ENCODE data around the gene PRPF40A. TPM values are rescaled to one million over a fixed set of nuclear protein-coding genes. Genes with fewer than 3 reads are reported as not detected.

The PRPF40A gene
- total and polyA plus RNA-seq, 2 donors = 34.3 to 164 TPM

DNA sequence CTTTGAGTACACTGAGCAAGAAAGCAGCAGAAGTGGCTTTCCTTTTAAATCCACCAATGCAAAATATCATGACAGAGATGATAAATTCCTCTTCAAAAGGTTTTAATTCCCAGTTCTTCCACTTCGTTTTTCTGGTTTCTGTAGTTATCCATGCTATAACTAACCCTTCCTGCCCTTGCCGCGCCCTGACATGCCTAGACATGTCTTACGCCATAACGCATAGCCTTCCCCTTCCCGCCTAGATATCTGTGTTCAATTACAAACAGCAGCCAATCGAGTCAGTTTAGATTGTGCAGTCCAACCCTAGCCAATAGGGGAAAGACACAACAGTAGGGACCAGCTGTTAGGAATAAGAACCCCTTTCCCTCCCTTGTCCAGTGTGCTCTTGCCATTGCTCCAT is 16.1 kb downstream of the PRPF40A start:
- Histone ChIP-seq H3K27ac (ENCODE audit: low read depth) (no peak overlapping the region), H3K4me1 (ENCODE audit: insufficient read depth) (no peaks in the 10 kb centered on the region), H3K4me3 (ENCODE audit: low read depth, low read length) (no peak overlapping the region), H3K36me3 (ENCODE audit: insufficient read depth) (peaks cover 3% of the 10 kb centered on the region)
- no peak for DNase-seq (ENCODE audit: extremely low spot score)
- 96% methylated on average over 7 of the region's 7 CpGs for WGBS

- WGBS = 78% methylated on average over 1 of the region's 1 CpG
Observed at GRCh38 chr2:152696476-152696875, 20.8 kb downstream of the PRPF40A start.

GRCh38 chr2:152695763-152696162 is 21.5 kb downstream of the PRPF40A start:
- Histone ChIP-seq H3K36me3 (ENCODE audit: insufficient read depth) (no peaks in the 10 kb centered on the region), H3K4me3 (ENCODE audit: low read depth, low read length) (no peak overlapping the region), H3K27ac (ENCODE audit: low read depth) (no peak overlapping the region), H3K4me1 (ENCODE audit: insufficient read depth) (no peaks in the 10 kb centered on the region)
- 98% methylated on average over 3 of the region's 3 CpGs for WGBS
- DNase-seq (ENCODE audit: extremely low spot score) = no peak

More at GRCh38 chr2:152696476-152696875, 20.8 kb downstream of the PRPF40A start:
- DNase-seq (ENCODE audit: extremely low spot score) = no peak
- Histone ChIP-seq H3K36me3 (ENCODE audit: insufficient read depth) (no peaks in the 10 kb centered on the region), H3K4me3 (ENCODE audit: low read depth, low read length) (no peak overlapping the region), H3K4me1 (ENCODE audit: insufficient read depth) (no peaks in the 10 kb centered on the region), H3K27ac (ENCODE audit: low read depth) (no peak overlapping the region)

DNA sequence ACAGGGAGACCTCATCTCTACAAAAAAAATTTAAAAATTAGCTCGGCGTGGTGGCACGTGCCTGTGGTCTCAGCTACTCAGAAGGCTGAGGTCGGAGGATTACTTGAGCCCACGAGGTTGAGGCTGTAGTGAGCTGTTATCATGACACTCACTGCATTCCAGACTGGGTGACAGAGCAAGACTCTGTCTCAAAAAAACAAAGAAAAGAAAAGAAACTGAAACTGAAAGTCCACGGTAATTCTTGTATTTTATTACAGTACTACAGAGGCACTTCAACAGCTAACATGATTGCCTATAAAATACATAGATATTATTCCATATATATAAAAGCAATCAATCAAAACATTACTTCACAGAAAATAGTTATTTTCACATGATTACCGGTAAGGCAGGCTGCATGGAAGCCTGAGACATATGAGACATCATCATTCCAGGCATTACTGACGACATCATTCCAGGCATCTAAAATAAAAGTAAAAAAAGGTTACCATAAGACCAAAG is 23.1 kb downstream of the PRPF40A start:
- Histone ChIP-seq H3K27ac (ENCODE audit: low read depth) (no peak overlapping the region), H3K4me3 (ENCODE audit: low read depth, low read length) (no peak overlapping the region), H3K36me3 (ENCODE audit: insufficient read depth) (no peaks in the 10 kb centered on the region), H3K4me1 (ENCODE audit: insufficient read depth) (no peaks in the 10 kb centered on the region)
- DNase-seq (ENCODE audit: extremely low spot score) = no peak
- WGBS = 71% methylated on average over 8 of the region's 8 CpGs

GRCh38 chr2:152693033-152693432 is 24.2 kb downstream of the PRPF40A start:
- H3K4me3 ChIP-seq (ENCODE audit: low read depth, low read length) = no peak overlapping the region

DNA sequence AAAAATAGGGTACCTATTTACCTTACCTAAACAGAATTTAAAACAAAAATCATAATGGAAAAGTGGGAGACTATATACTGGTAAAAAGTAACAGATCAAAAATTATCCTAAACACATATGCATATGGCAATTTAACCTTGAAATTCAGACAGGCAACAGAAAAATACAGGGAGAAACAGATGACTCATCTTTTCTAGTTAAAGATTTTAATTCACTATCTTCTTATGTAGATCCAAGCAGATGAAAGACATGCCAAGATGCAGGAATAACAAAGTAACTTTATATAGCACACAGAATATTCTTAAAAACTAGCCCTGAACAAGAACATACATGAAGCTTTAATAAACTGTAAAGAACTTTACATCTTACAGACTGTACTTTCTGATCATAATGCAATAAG is 30.9 kb downstream of the PRPF40A start:
- Histone ChIP-seq H3K36me3 (ENCODE audit: insufficient read depth) (no peaks in the 10 kb centered on the region), H3K4me3 (ENCODE audit: low read depth, low read length) (no peak overlapping the region), H3K4me1 (ENCODE audit: insufficient read depth) (no peaks in the 10 kb centered on the region), H3K27ac (ENCODE audit: low read depth) (no peak overlapping the region)
- no peak for DNase-seq (ENCODE audit: extremely low spot score)

More at GRCh38 chr2:152693033-152693432, 24.2 kb downstream of the PRPF40A start:
- no peaks in the 10 kb centered on the region for H3K36me3 ChIP-seq (ENCODE audit: insufficient read depth)
- WGBS = 93% methylated on average over 4 of the region's 4 CpGs
- H3K4me1 ChIP-seq (ENCODE audit: insufficient read depth) = no peaks in the 10 kb centered on the region
- peak overlapping the region; percentile 2 for H3K27ac ChIP-seq (ENCODE audit: low read depth)
- DNase-seq (ENCODE audit: extremely low spot score) = no peak

- no peak overlapping the region for H3K4me3 ChIP-seq (ENCODE audit: low read depth, low read length)
- H3K27ac ChIP-seq (ENCODE audit: low read depth) = no peak overlapping the region
- H3K4me1 ChIP-seq (ENCODE audit: insufficient read depth) = no peaks in the 10 kb centered on the region
- peaks cover 2% of the 10 kb centered on the region for H3K36me3 ChIP-seq (ENCODE audit: insufficient read depth)
- no peak for DNase-seq (ENCODE audit: extremely low spot score)
Observed at GRCh38 chr2:152683400-152683799, 33.9 kb downstream of the PRPF40A start.

GRCh38 chr2:152682663-152683062 is 34.6 kb downstream of the PRPF40A start:
- Histone ChIP-seq H3K4me3 (ENCODE audit: low read depth, low read length) (no peak overlapping the region), H3K27ac (ENCODE audit: low read depth) (no peak overlapping the region), H3K36me3 (ENCODE audit: insufficient read depth) (peaks cover 2% of the 10 kb centered on the region), H3K4me1 (ENCODE audit: insufficient read depth) (no peaks in the 10 kb centered on the region)
- WGBS = 96% methylated on average over 9 of the region's 9 CpGs
- no peak for DNase-seq (ENCODE audit: extremely low spot score)

- H3K27ac ChIP-seq (ENCODE audit: low read depth) = no peak overlapping the region
- 80% methylated on average over 2 of the region's 2 CpGs for WGBS
- no peak overlapping the region for H3K4me3 ChIP-seq (ENCODE audit: low read depth, low read length)
- H3K36me3 ChIP-seq (ENCODE audit: insufficient read depth) = peaks cover 4% of the 10 kb centered on the region
- H3K4me1 ChIP-seq (ENCODE audit: insufficient read depth) = no peaks in the 10 kb centered on the region
- DNase-seq (ENCODE audit: extremely low spot score) = no peak
Observed at GRCh38 chr2:152678808-152679207, 38.5 kb downstream of the PRPF40A start.

- DNase-seq (ENCODE audit: extremely low spot score) = no peak
- Histone ChIP-seq H3K36me3 (ENCODE audit: insufficient read depth) (peaks cover 4% of the 10 kb centered on the region), H3K4me3 (ENCODE audit: low read depth, low read length) (no peak overlapping the region), H3K27ac (ENCODE audit: low read depth) (no peak overlapping the region), H3K4me1 (ENCODE audit: insufficient read depth) (no peaks in the 10 kb centered on the region)
- 87% methylated on average over 3 of the region's 3 CpGs for WGBS
Observed at GRCh38 chr2:152676461-152676860, 40.8 kb downstream of the PRPF40A start.

- Histone ChIP-seq H3K27ac (ENCODE audit: low read depth) (no peak overlapping the region), H3K4me1 (ENCODE audit: insufficient read depth) (no peaks in the 10 kb centered on the region), H3K4me3 (ENCODE audit: low read depth, low read length) (no peak overlapping the region), H3K36me3 (ENCODE audit: insufficient read depth) (peaks cover 2% of the 10 kb centered on the region)
- 93% methylated on average over 4 of the region's 4 CpGs for WGBS
- no peak for DNase-seq (ENCODE audit: extremely low spot score)
Observed at GRCh38 chr2:152674334-152674733, 42.9 kb downstream of the PRPF40A start.

GRCh38 chr2:152664725-152665124 is 52.5 kb downstream of the PRPF40A start:
- Histone ChIP-seq H3K4me1 (ENCODE audit: insufficient read depth) (no peaks in the 10 kb centered on the region), H3K4me3 (ENCODE audit: low read depth, low read length) (no peak overlapping the region), H3K27ac (ENCODE audit: low read depth) (no peak overlapping the region), H3K36me3 (ENCODE audit: insufficient read depth) (peaks cover 12% of the 10 kb centered on the region)
- 91% methylated on average over 7 of the region's 7 CpGs for WGBS
- DNase-seq (ENCODE audit: extremely low spot score) = no peak

DNA sequence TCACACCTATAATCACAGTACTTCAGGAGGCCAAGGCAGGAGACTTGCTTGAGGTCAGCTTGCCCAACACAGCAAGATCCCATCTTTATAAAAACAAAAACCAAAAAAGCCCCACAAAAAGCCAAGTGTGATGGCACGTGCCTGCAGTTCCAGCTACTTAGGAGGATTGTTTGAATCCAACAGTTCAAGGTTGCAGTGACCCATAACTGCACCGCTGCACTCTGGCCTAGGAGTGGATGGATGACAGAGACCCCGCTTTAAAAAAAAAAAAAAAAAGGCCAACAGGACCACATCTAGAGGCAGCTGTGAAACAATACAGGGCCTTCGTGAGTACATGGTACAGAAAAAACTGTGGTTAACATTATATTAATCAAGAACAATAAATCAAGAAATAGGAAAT is 56.2 kb downstream of the PRPF40A start:
- Histone ChIP-seq H3K4me1 (ENCODE audit: insufficient read depth) (no peaks in the 10 kb centered on the region), H3K27ac (ENCODE audit: low read depth) (no peak overlapping the region), H3K4me3 (ENCODE audit: low read depth, low read length) (no peak overlapping the region), H3K36me3 (ENCODE audit: insufficient read depth) (peaks cover 9% of the 10 kb centered on the region)
- WGBS = 97% methylated on average over 4 of the region's 4 CpGs
- DNase-seq (ENCODE audit: extremely low spot score) = no peak

- H3K4me3 ChIP-seq (ENCODE audit: low read depth, low read length) = no peak overlapping the region
- 82% methylated on average over 1 of the region's 1 CpG for WGBS
Observed at GRCh38 chr2:152658221-152658620, 59.0 kb downstream of the PRPF40A start.

GRCh38 chr2:152657043-152657442 is 60.2 kb downstream of the PRPF40A start:
- Histone ChIP-seq H3K4me1 (ENCODE audit: insufficient read depth) (no peaks in the 10 kb centered on the region), H3K27ac (ENCODE audit: low read depth) (no peak overlapping the region), H3K4me3 (ENCODE audit: low read depth, low read length) (no peak overlapping the region), H3K36me3 (ENCODE audit: insufficient read depth) (peaks cover 2% of the 10 kb centered on the region)
- DNase-seq (ENCODE audit: extremely low spot score) = no peak
- 80% methylated on average over 4 of the region's 4 CpGs for WGBS

More at GRCh38 chr2:152658221-152658620, 59.0 kb downstream of the PRPF40A start:
- DNase-seq (ENCODE audit: extremely low spot score) = no peak
- Histone ChIP-seq H3K27ac (ENCODE audit: low read depth) (no peak overlapping the region), H3K4me1 (ENCODE audit: insufficient read depth) (no peaks in the 10 kb centered on the region), H3K36me3 (ENCODE audit: insufficient read depth) (peaks cover 2% of the 10 kb centered on the region)

Measured in urinary bladder (tissue), 4 donors.